Stimulated activated CD4-positive, alpha-beta T cell treated with anti-CD3 and anti-CD28 coated beads, Interleukin-2, amount 100 ng/mL, for 24 hours (primary cell): ENCODE results near the gene RRM2.

Experiments used
- DNase-seq, 2 donors: peaks; one replicate each; pipeline ENCODE4 v3.0.0-alpha.2; 2020

The RRM2 gene

DNA sequence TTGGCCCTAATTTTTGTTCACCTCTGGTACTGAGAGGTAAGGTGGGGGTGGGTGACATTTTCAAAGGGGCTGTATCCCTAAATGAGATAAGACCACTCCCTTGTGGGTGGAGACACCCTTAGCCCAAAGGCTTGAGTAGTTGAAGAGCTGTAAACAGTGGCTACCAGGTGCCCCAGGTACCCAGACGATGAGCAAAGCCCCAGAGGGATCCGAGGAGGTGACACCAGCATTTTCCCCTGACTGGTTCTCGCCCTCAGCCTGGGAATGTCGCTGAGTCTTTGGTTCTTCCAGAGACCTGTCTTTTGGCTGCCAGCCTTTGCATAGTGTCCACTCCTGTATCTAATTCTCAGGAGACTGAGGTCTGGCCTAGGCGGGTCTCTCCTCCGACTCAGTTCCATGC, 36.5 kb downstream of the RRM2 start:
- no peak for DNase-seq

DNA sequence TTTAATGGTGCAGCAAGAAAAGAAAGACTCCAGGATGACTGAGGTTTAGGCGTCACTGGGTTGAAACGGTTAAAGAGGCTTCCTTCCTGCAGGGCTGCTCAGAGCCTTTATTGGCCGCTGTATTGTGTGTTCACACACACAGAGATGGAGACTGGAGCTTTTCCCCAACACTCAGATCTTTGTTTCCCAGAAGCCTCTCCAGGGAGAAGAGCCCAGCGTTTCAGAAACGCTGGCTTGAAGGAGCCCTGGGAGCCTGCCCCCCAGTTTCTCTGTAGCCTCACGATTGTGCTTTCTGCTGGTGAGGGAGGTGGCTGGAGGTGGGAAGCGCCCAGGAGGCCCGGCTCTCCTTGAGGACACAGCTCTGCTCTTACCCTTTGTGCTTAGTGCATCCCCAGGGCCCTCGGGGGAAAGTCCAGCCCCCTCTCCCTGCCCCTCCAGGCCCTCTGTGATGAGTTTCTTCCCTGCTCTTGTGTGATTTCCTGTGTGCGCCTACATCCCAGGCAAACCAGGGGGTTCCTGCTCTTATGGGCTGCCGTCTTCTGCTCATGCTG, 37.1 kb downstream of the RRM2 start:
- DNase-seq, result no peak

DNA sequence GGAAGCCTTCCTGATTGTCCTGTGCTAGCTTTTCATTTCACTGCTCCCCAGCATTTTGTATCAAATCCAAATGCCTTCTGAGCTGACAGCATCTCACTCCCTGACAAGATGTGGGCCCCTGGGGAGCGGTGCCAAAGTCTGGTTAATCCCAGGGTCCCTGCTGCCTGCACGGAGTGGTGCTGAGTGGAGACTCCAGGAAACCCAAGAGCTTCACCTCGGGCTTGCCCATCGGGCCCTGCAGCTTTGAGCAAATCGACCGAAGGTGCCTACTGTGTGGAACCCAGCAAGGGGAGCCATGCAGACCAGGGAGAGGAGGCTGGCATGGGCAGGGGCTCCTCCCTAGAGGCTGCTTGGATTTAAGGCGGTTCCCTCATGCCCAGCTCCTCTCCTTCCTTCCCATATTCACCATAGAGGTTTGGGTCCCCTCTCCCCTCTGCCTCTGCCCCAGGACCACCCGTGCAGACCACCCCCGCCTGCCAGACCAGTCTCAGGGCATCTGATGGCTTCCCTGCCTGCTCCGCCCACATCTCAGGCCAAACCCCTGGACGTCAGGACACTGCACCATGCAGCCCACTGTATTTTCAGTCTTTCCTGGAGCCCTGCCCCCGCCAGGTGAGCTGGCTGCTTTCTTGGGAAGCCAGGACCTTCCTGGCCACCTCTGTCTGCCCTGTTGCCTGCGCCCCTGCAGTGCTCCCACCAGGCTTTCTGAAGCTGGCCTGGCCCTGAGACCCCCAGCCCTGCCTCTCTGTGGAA, 37.8 kb downstream of the RRM2 start:
- DNase-seq, result no peak

- DNase-seq, result no peak
These were observed 38.8 kb downstream of the RRM2 start for GRCh38 chr2:10161206-10161931.

DNA sequence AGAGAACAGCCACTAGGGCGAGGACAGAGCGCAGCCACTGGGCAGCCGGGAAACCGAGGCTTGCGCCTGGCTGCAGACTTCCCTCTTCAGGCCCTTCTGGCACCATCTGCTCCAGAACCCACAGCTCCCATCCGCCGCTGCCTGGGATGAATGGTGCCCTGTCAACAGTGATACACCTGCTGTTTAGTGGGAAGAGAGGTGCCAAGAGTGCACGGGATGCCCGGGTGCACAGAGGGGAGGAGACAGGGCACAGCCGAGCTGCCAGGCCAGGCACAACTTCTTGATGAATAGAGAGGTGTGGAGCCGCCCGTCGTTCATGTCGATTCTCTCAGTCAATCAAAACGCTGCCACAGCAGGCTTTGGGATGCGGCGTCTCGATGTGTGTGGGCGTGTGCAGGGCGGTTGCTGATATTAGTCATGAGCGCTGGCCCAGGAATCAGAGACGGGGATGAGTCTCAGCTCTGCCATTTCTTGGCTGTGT, 39.5 kb downstream of the RRM2 start:
- DNase-seq, result no peak

- DNase-seq, result no peak
These were observed 40.3 kb downstream of the RRM2 start for GRCh38 chr2:10162586-10163497.

DNA sequence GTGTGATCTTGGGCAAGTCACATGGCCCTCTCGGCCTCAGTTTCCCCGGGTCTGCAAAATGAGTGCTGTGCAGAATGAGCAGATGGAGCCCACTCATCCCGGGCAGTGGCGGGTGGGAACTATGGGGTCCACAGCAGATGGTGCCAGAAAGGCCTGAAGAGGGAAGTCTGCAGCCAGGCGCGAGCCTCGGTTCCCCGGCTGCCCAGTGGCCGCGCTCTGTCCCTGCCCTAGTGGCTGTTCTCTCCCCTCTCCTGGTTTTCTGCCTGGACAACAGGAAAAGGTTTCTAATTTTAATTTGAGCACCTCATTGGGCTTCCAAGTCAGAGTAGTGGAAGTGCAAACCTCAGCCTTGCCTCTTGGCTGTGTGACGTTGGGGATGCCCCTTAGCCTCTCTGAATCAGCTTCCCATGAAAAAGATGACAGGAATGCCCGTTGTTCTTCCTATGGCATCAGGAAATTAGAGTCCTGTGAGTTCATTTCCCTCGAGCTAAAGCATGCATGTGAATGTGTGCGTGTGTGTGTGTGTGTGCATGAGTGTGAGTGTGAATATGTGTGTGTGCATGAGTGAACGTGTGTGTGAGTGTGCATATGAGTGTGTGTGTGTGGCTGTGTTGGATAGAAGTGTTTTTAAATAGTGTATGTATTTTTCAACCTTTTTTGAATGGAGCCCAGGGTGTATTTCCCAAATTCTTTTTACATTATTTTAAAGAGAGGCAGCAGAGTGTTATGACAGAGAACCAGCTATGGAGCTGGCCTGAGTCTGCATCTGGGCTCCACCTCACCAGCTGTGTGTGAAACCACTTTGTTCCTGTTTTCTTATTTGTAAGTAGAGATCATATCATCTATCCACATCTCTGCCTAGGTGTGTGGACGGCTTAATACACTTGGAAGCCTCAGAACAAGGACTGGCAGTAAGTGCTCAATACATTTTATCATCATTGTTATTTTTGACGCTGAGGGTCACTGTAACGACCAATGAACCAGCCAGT, 41.3 kb downstream of the RRM2 start:
- no peak for DNase-seq

GRCh38 chr2:10164601-10165000, 42.1 kb downstream of the RRM2 start:
- no peak for DNase-seq

- DNase-seq, result no peak
These were observed 42.7 kb downstream of the RRM2 start for GRCh38 chr2:10165282-10165681.

DNA sequence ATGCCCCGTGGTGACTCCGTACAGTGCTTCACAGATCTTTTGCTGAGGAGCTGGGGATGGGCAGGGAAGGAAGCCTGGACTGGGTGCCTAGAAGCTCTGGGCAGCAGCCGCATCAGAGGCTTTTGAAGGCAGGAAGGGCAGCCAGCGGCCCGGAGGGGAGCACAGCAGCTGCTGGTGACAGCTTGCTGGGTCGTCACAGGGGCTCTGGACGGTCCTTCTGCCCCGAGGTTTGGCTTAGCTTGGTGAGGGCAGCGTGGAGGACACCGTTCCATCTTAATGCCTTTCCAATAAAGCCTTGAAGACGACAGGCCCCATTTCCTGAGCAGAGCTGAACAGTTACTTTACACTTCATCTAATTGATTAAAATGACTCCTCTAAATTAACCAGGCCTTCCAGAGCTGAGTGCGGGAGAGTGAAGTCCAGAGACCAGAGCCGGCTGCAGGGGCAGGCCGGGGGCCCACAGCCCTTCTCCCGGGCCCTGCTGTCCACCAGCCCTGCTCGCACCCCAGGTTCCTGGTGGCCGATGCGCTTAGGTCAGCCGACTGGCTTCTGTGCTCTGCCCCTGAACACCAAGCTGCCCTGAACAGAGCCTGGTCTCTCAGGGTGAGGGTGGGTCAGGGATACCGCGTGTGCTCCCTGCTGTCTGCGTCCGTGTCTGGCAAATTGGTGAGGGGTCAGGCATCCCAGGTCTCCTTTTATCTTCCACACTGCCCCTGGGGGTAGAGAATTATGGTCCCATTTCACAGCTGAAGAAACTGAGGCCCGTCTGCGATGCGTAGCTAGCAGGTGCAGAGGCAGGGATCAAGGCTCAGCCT, 43.5 kb downstream of the RRM2 start:
- no peak for DNase-seq

DNA sequence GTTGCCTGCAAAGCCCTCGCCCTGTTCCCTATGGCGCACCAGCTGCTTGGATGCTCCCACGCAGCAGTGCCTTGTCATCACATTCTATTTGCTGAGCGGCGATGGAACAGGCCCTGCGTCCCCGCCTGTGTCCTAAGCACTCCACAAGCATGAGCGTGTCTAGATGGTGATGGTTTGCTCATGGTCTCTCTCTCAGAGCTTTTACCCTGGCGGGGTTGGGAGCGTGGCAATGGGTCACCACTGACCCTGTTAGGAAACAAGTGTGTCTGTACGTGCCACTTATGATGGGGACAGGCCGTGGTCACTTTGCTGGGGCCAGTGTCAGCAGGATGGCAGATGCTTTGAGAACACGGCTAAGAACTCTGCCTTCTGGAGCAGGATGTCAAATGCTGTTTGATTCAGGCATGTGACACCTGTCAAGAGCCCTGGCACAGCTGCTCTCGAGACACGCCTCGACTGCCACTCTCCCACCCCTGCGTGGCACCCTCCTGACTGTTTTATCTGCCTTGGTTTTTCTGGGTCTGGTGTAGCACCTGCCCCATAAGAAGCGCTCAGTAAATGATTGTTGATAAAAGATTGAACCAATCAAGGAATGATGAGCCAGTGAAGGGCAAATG, 44.2 kb downstream of the RRM2 start:
- no peak for DNase-seq

DNA sequence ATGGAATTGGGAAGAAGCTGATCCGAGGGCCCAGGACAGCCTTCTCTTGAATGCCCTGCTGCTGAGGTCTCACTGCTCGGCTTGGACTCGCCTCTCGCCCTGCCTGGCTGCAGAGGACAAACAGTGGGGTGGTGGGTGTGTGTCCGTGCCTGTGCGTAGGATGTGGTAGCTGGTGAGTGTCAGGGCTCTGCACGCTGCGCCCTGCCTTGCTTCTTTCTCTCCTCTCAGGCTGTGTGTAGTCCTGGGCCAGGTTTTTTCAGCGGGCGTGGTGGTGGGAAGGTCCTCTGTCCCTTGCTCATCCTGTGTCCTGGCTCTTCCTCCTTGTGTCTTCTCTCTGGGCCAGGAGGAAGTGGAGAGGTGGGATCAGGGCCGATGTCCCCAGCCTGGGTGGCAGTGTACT, 44.8 kb downstream of the RRM2 start:
- no peak for DNase-seq

DNA sequence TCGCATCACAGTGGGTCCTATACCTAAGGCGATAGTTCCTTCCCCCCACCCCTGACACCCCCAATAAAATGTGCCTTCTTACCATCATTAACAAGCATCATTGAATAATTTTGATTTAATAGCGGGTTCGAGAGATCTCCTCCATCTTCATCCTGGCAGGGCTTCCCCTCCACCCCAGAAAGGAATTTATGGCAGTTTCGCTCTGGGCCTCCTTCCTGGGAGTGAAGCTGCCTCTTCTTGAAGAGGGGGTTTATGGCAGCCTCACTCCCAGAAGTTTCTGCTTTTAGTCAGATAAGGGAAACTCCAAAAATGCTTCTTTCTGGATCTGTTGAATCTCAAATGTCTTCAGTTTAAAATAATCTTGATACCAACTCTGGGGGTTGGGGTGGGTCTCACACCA, 45.7 kb downstream of the RRM2 start:
- DNase-seq, result no peak

DNA sequence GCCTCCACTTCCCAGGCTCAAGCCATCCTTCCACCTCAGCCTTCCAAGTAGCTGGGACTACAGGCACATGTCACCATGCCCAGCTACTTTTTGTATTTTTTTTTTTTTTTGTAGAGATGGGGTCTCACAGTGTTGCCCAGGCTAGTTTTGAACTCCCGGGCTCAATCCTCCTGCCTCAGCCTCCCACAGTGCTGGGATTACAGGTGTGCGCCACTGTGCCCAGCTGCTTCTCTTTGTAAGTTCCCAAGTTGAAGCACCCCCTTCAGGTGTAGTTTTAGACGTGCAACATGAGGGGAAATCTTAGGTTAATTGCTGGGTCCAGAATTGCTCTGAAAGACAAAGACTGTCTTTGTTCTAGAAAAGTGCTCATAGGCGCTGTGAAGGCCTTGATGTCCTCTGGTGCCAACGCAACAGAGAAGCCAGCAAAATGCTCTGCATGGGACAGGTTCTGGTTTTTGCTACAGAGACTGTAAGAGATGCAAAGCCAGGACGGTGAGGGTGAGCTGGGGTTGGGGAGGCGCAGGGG, 46.6 kb downstream of the RRM2 start:
- no peak for DNase-seq

DNA sequence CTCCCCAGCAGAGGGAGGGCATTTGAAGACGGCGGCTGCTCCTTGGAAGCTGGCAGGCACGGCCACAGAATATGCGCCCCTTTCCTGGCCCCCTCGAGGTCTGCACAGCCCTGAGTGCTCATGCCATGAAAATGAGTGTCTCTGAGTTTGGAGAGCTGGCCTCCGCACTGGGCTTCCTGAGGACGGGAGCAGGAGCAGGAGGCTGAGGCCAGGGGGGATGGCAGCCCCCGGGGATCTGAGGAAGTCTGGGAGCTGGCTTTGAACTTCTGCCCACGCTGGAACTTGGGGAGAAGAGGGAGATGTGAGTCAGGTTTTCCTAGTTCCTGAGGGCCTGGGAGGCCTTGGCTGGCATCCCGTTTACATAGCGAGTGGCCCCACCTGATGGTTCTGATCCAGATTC, 47.0 kb downstream of the RRM2 start:
- no peak for DNase-seq

DNA sequence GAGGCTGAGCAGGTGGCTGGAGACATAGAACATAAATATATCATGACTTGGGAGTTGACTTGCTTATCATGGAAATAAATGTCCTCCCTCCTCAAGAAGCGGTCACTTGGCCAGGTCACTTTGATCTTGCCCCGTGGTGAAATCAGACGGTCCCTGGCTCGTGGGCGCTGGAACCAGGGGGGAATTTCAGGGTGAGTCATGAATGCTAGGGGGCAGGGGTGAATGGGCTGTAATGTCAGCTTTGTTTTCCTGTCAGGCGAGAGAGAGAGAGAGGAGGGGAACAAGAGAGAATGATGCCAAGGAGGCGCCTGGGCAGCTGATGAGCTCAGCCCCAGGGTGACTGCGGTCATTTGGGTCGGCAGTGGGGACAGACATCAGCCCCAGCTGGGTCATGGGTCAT, 47.7 kb downstream of the RRM2 start:
- no peak for DNase-seq

GRCh38 chr2:10171006-10171800, 48.7 kb downstream of the RRM2 start:
- DNase-seq, result no peak

GRCh38 chr2:10172033-10172871, 49.7 kb downstream of the RRM2 start:
- DNase-seq, result no peak
